ENCODE measurements around the gene SLC12A2. TPM values are rescaled to one million over a fixed set of nuclear protein-coding genes. Genes with fewer than 3 reads are reported as not detected.

SLC12A2 gene
- total RNA-seq, 1 donor from 2014 or later, result 25.7 TPM

GRCh38 chr5:128084228-128085167 lies 932 bp downstream of the SLC12A2 start:
- Mint-ChIP-seq H3K27ac (ENCODE audit: unreplicated experiment) (peak overlapping the region; percentile 61), H3K36me3 (ENCODE audit: low read depth) (no peaks in the 10 kb centered on the region), H3K4me1 (ENCODE audit: low read depth) (peaks cover 39% of the 10 kb centered on the region), H3K9me3 (ENCODE audit: low read depth) (no peaks in the 10 kb centered on the region), H3K27me3 (ENCODE audit: low read depth) (no peaks in the 10 kb centered on the region), H3K4me3 (ENCODE audit: unreplicated experiment) (peak overlapping the region; percentile 84)
- peak; percentile 88 for DNase-seq (ENCODE audit: low spot score)
- no peak for TF ChIP-seq CTCF (IDR thresholded peaks at IDR 0.05)

DNA sequence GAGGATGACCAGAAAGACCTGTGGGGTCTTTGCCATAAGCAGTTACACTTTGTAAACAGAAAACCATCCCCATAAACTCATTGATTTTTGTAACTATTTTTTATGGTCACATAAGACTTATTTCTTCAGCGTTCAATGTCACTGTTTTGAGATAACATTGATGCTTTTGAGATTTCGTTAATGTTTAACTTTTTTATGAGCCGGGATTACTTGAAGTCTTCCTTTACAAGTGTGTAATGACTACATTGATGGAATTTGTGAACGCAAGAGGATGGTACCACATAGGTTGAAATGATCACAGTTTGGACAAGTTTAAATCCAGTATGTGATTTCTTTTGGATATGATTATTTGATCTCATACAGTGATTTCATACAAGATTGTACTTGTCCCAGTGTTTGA lies 1.8 kb downstream of the SLC12A2 start:
- DNase-seq (ENCODE audit: low spot score), result no peak
- Mint-ChIP-seq H3K27ac (ENCODE audit: unreplicated experiment) (no peak overlapping the region), H3K27me3 (ENCODE audit: low read depth) (no peaks in the 10 kb centered on the region), H3K9me3 (ENCODE audit: low read depth) (no peaks in the 10 kb centered on the region), H3K4me1 (ENCODE audit: low read depth) (peaks cover 33% of the 10 kb centered on the region), H3K36me3 (ENCODE audit: low read depth) (no peaks in the 10 kb centered on the region), H3K4me3 (ENCODE audit: unreplicated experiment) (peak overlapping the region; percentile 84)
- no peak for TF ChIP-seq CTCF (IDR thresholded peaks at IDR 0.05)

DNA sequence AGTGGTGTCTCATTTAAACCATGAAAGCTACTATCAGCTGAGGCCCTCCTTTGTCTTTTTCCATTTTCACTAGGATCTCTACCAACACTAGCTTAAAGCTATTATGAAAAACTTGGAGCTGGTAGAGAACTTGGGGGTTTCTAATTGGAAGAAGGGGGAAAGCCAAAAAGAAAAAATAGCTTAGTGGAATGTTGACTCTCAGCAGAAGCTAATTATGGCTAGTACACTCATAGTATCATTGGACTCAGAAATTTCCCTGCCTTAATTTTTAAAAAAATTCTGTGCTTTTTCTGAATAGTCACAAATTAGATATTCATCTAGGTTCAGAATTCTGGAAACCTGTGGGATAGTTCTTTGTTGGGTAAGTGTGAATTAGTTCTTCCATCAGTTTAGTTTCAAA lies 8.0 kb downstream of the SLC12A2 start:
- peaks cover 2% of the 10 kb centered on the region for H3K9me3 Mint-ChIP-seq (ENCODE audit: low read depth)
- no peak overlapping the region for H3K27ac Mint-ChIP-seq (ENCODE audit: unreplicated experiment)
- H3K4me1 Mint-ChIP-seq (ENCODE audit: low read depth), result peaks cover 5% of the 10 kb centered on the region
- no peaks in the 10 kb centered on the region for H3K36me3 Mint-ChIP-seq (ENCODE audit: low read depth)
- TF ChIP-seq CTCF (IDR thresholded peaks at IDR 0.05), result no peak
- H3K4me3 Mint-ChIP-seq (ENCODE audit: unreplicated experiment), result no peak overlapping the region
- no peak for DNase-seq (ENCODE audit: low spot score)
- H3K27me3 Mint-ChIP-seq (ENCODE audit: low read depth), result no peaks in the 10 kb centered on the region

DNA sequence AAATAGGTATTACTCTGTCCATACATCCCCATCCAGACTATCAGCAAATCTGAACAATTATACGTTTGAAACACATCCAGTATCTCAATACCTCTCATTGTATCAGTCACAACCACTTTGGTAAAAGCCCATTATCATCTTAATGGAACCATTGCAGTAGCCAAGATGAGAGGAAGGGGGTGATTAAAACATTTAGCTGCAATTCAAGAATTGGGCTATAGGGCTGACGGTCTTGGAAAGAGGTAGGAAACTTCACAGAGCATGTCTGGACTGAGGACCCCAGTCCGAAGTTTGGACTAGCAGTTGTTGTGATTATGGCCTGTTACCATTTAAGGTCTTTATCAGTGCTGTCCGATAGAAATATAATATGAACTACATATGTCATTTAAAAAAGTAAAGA lies 8.6 kb downstream of the SLC12A2 start:
- Mint-ChIP-seq H3K4me1 (ENCODE audit: low read depth) (peaks cover 5% of the 10 kb centered on the region), H3K4me3 (ENCODE audit: unreplicated experiment) (no peak overlapping the region), H3K36me3 (ENCODE audit: low read depth) (no peaks in the 10 kb centered on the region), H3K27ac (ENCODE audit: unreplicated experiment) (no peak overlapping the region), H3K27me3 (ENCODE audit: low read depth) (no peaks in the 10 kb centered on the region), H3K9me3 (ENCODE audit: low read depth) (peaks cover 5% of the 10 kb centered on the region)
- no peak for DNase-seq (ENCODE audit: low spot score)
- TF ChIP-seq CTCF (IDR thresholded peaks at IDR 0.05), result no peak

GRCh38 chr5:128093368-128093767 lies 9.8 kb downstream of the SLC12A2 start:
- H3K4me3 Mint-ChIP-seq (ENCODE audit: unreplicated experiment), result no peak overlapping the region
- H3K36me3 Mint-ChIP-seq (ENCODE audit: low read depth), result peaks cover 6% of the 10 kb centered on the region
- DNase-seq (ENCODE audit: low spot score), result no peak
- H3K27me3 Mint-ChIP-seq (ENCODE audit: low read depth), result no peaks in the 10 kb centered on the region
- no peak overlapping the region for H3K27ac Mint-ChIP-seq (ENCODE audit: unreplicated experiment)
- H3K9me3 Mint-ChIP-seq (ENCODE audit: low read depth), result peaks cover 16% of the 10 kb centered on the region
- peaks cover 5% of the 10 kb centered on the region for H3K4me1 Mint-ChIP-seq (ENCODE audit: low read depth)
- TF ChIP-seq CTCF (IDR thresholded peaks at IDR 0.05), result no peak
